GM23248 (cell line): Measurements from ENCODE around the gene SNX13.

Experiments
- EZH2 ChIP-seq: fragments of 200-600 bp; sonication (generic); IDR thresholded peaks from 2 replicates; pipeline ENCODE4 v1.6.1; 2018; ENCODE audit warnings: antibody characterized with exemption, mild to moderate bottlenecking; ENCODE audit not compliant: insufficient read depth, poor library complexity, severe bottlenecking
- EZH2phosphoT487 ChIP-seq: fragments of 200-600 bp; sonication (generic); IDR thresholded peaks from 2 replicates; pipeline ENCODE4 v1.6.1; 2018; ENCODE audit warnings: antibody characterized with exemption, moderate library complexity, mild to moderate bottlenecking, low read depth; ENCODE audit not compliant: insufficient read depth

DNA sequence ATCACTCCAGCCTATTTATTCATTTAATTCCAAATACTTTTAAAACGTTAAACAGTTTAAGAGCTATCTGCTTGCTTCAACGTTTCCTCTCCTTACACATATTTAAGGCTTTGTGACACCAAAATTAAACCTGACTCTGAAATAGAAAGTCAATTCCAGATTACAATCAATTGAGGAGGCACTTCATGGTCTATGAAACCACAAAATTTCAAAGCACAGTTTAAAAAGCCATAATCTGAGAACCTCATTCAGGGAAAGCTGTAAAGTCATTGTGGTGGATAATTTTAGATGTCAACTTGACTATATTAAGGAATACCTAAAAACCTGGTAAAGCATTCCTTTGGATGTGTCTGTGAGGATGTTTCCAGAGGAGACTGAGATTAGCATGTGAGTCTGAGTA, 6.2 kb downstream of the SNX13 start:
- TF ChIP-seq EZH2: no peak
- no peak for TF ChIP-seq EZH2phosphoT487
